H7 (cell line): ENCODE results near the gene PCP2. TPM values are rescaled to one million over a fixed set of nuclear protein-coding genes. Genes with fewer than 3 reads are reported as not detected.

Experiments used
- DNase-seq: peaks from one replicate; pipeline ENCODE4 v3.0.0; 2012
- H3K27me3 ChIP-seq: 2 replicates; pipeline ENCODE4 v1.6.0; 2011; ENCODE audit warnings: mild to moderate bottlenecking, low read length; ENCODE audit not compliant: control insufficient read depth, insufficient read depth
- H3K36me3 ChIP-seq: replicated peaks from 2 replicates; pipeline ENCODE4 v1.5.1; 2011; ENCODE audit warnings: low read length; ENCODE audit not compliant: control insufficient read depth, insufficient read depth
- H3K4me3 ChIP-seq: 2 replicates; pipeline ENCODE4 v1.5.1; 2011; ENCODE audit warnings: low read depth, mild to moderate bottlenecking, control low read depth, low read length, moderate library complexity; ENCODE audit not compliant: insufficient read depth
- total RNA-seq: library from RNA; depleted of rRNA; stranded (reverse); fragments of >200 nt; shearing (Covaris generic); gene quantifications from 2 replicates; pipeline ENCODE4 v1.2.3, GENCODE V29; 2014; rRNA removed

The PCP2 gene
- not detected in 2 replicates for total RNA-seq

GRCh38 chr19:7633698-7634097 is at the start of gene PCP2:
TSS of gene PCP2 (minus strand) at chr19:7633719. CDS start at chr19:7633457, 262 bp downstream.
- H3K27me3 ChIP-seq: peaks cover 19% of the 10 kb centered on the region
- H3K36me3 ChIP-seq: no peaks in the 10 kb centered on the region; the same call in 1 of the 2 replicates
- DNase-seq: no peak
- H3K4me3 ChIP-seq: no peak within 1 kb of the TSS

- H3K4me3 ChIP-seq: no peak overlapping the region
- peaks cover 7% of the 10 kb centered on the region; the same call in 1 of the 2 replicates for H3K27me3 ChIP-seq
- peak; percentile 79 for DNase-seq
- peaks cover 5% of the 10 kb centered on the region for H3K36me3 ChIP-seq
These were observed 48.8 kb upstream of the PCP2 start for GRCh38 chr19:7682175-7682855.

- Histone ChIP-seq H3K4me3 (peak overlapping the region; percentile 92), H3K27me3 (peaks cover 7% of the 10 kb centered on the region; the same call in 1 of the 2 replicates), H3K36me3 (peaks cover 5% of the 10 kb centered on the region)
- peak; percentile 95 for DNase-seq
These were observed 48.0 kb upstream of the PCP2 start for GRCh38 chr19:7681340-7682174.

GRCh38 chr19:7680606-7681339 is 47.3 kb upstream of the PCP2 start, which contains the start of gene TRAPPC5:
TSS of gene TRAPPC5 (plus strand) at chr19:7680833. CDS start at chr19:7682254, 1,421 bp downstream.
- peak; percentile 98 for DNase-seq
- peaks cover 5% of the 10 kb centered on the region for H3K36me3 ChIP-seq
- H3K4me3 ChIP-seq: peak within 1 kb of the TSS; percentile 92
- H3K27me3 ChIP-seq: peaks cover 7% of the 10 kb centered on the region; the same call in 1 of the 2 replicates

GRCh38 chr19:7679771-7680605 is 46.5 kb upstream of the PCP2 start:
- Histone ChIP-seq H3K27me3 (peaks cover 7% of the 10 kb centered on the region; the same call in 1 of the 2 replicates), H3K4me3 (peak overlapping the region; percentile 18; the same call in 1 of the 2 replicates), H3K36me3 (peaks cover 5% of the 10 kb centered on the region)
- no peak for DNase-seq

GRCh38 chr19:7678971-7679751 is 45.6 kb upstream of the PCP2 start:
- H3K4me3 ChIP-seq: no peak overlapping the region
- peaks cover 7% of the 10 kb centered on the region; the same call in 1 of the 2 replicates for H3K27me3 ChIP-seq
- H3K36me3 ChIP-seq: peaks cover 5% of the 10 kb centered on the region
- DNase-seq: no peak

- peaks cover 7% of the 10 kb centered on the region; the same call in 1 of the 2 replicates for H3K27me3 ChIP-seq
- peaks cover 2% of the 10 kb centered on the region; the same call in 1 of the 2 replicates for H3K36me3 ChIP-seq
- H3K4me3 ChIP-seq: no peak overlapping the region; the same call in 1 of the 2 replicates
- DNase-seq: no peak
These were observed 44.3 kb upstream of the PCP2 start for GRCh38 chr19:7677669-7678311.

GRCh38 chr19:7676854-7677253 is 43.3 kb upstream of the PCP2 start, which contains the start of gene MCEMP1:
TSS of gene MCEMP1 (plus strand) at chr19:7677090. CDS start at chr19:7677121, 31 bp downstream.
- no peak for DNase-seq
- Histone ChIP-seq H3K36me3 (no peaks in the 10 kb centered on the region), H3K27me3 (peaks cover 12% of the 10 kb centered on the region), H3K4me3 (no peak within 1 kb of the TSS)

- Histone ChIP-seq H3K27me3 (peaks cover 12% of the 10 kb centered on the region), H3K4me3 (no peak overlapping the region)
- no peak for DNase-seq
These were observed 42.9 kb upstream of the PCP2 start for GRCh38 chr19:7676376-7676775.

GRCh38 chr19:7674010-7675005 is 40.8 kb upstream of the PCP2 start:
- Histone ChIP-seq H3K27me3 (peaks cover 23% of the 10 kb centered on the region), H3K36me3 (no peaks in the 10 kb centered on the region), H3K4me3 (no peak overlapping the region)
- peak; percentile 92 for DNase-seq

More at GRCh38 chr19:7676376-7676775, 42.9 kb upstream of the PCP2 start:
- H3K36me3 ChIP-seq: no peaks in the 10 kb centered on the region

GRCh38 chr19:7672522-7672921 is 39.0 kb upstream of the PCP2 start:
- no peaks in the 10 kb centered on the region for H3K36me3 ChIP-seq
- DNase-seq: no peak
- H3K4me3 ChIP-seq: no peak overlapping the region
- peaks cover 26% of the 10 kb centered on the region for H3K27me3 ChIP-seq
